Measurements from ENCODE around the gene LVRN. TPM values are rescaled to one million over a fixed set of nuclear protein-coding genes. Genes with fewer than 3 reads are reported as not detected.

The LVRN gene
- total and polyA plus RNA-seq, 8 donors = 0.06 to 1.9 (median 1.2) TPM

GRCh38 chr5:115962565-115963402 lies 509 bp downstream of the LVRN start:
- ATAC-seq (peak; percentile 81), DNase-seq (peak in 2 of 4 donors; percentile 33 to 83)
- H3K27ac ChIP-seq = no peak overlapping the region
- intact Hi-C loops (cut with DNase I) = no loop called here
- peaks cover 54 to 79% of the 10 kb centered on the region in 2 donors for H3K27me3 ChIP-seq
- TF ChIP-seq CTCF (IDR thresholded peaks at IDR 0.05) = no peak
- H3K4me3 ChIP-seq = peak overlapping the region; percentile 17 to 26
- H3K4me1 ChIP-seq = peaks cover 10 to 21% of the 10 kb centered on the region in 2 donors
- H3K36me3 ChIP-seq = no peaks in the 10 kb centered on the region
- no peaks in the 10 kb centered on the region for H3K9me3 ChIP-seq

GRCh38 chr5:115963566-115963965 lies 1.3 kb downstream of the LVRN start:
- TF ChIP-seq CTCF (IDR thresholded peaks at IDR 0.05) = no peak
- Histone ChIP-seq H3K27ac (no peak overlapping the region), H3K9me3 (no peaks in the 10 kb centered on the region), H3K4me3 (no peak overlapping the region), H3K27me3 (peaks cover 54 to 71% of the 10 kb centered on the region in 2 donors), H3K36me3 (no peaks in the 10 kb centered on the region), H3K4me1 (peaks cover 10 to 21% of the 10 kb centered on the region in 2 donors)
- intact Hi-C loops (cut with DNase I) = no loop called here
- no peak for DNase-seq
- ATAC-seq = no peak

- TF ChIP-seq CTCF (IDR thresholded peaks at IDR 0.05) = no peak
- no peaks in the 10 kb centered on the region for H3K4me1 ChIP-seq
- intact Hi-C loops (cut with DNase I) = no loop called here
- DNase-seq (no peak), ATAC-seq (no peak)
- H3K27me3 ChIP-seq = peaks cover 13 to 19% of the 10 kb centered on the region in 2 donors
- H3K36me3 ChIP-seq = no peaks in the 10 kb centered on the region
- H3K4me3 ChIP-seq = no peak overlapping the region
- H3K27ac ChIP-seq = no peak overlapping the region
- H3K9me3 ChIP-seq = no peaks in the 10 kb centered on the region
Observed at GRCh38 chr5:115968770-115969169, 6.5 kb downstream of the LVRN start.

- no peak for TF ChIP-seq CTCF (IDR thresholded peaks at IDR 0.05)
- no peaks in the 10 kb centered on the region for H3K4me1 ChIP-seq
- no peaks in the 10 kb centered on the region for H3K27me3 ChIP-seq
- no peak overlapping the region for H3K4me3 ChIP-seq
- intact Hi-C loops (cut with DNase I) = no loop called here
- H3K36me3 ChIP-seq = no peaks in the 10 kb centered on the region
- no peaks in the 10 kb centered on the region for H3K9me3 ChIP-seq
- DNase-seq (no peak), ATAC-seq (no peak)
- H3K27ac ChIP-seq = no peak overlapping the region
Observed at GRCh38 chr5:115977096-115977495, 14.8 kb downstream of the LVRN start.

GRCh38 chr5:115977988-115978387 lies 15.7 kb downstream of the LVRN start:
- intact Hi-C loops (cut with DNase I) = no loop called here
- H3K36me3 ChIP-seq = no peaks in the 10 kb centered on the region
- H3K27ac ChIP-seq = no peak overlapping the region
- peak; percentile 54 for ATAC-seq
- no peak for TF ChIP-seq CTCF (IDR thresholded peaks at IDR 0.05)
- no peaks in the 10 kb centered on the region for H3K27me3 ChIP-seq
- peak in 1 of 4 donors; percentile 58 for DNase-seq
- H3K4me1 ChIP-seq = no peaks in the 10 kb centered on the region
- no peaks in the 10 kb centered on the region for H3K9me3 ChIP-seq
- no peak overlapping the region for H3K4me3 ChIP-seq

Data from left lung (tissue), 10 donors.